ENCODE measurements around the gene TMEM41B. TPM values are rescaled to one million over a fixed set of nuclear protein-coding genes. Genes with fewer than 3 reads are reported as not detected.

TMEM41B gene
- total RNA-seq, 1 experiment from 2014 or later = 110 TPM

DNA sequence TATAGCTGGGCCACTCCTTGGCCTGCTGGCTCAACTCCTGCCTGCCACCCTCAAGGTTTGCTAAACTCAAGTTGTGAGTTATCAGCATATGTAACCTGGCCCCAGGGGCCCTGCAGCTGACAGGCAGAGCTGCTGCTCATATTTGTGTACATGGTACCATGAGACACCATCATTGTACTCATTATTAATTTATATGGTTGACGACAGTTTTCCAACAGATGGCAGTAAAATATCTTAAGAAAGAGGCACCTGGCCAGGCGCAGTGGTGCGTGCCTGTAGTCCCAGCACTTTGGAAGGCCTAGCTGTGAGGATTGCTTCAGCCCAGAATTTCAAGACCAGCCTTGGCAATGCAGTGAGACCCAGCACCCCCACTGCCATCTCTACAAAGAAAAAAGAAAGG, 37.8 kb downstream of the TMEM41B start:
- no peaks in the 10 kb centered on the region for H3K9me3 ChIP-seq
- no peaks in the 10 kb centered on the region for H3K4me1 ChIP-seq
- H3K9me3 Mint-ChIP-seq (ENCODE audit: unreplicated experiment) = no peaks in the 10 kb centered on the region
- no peaks in the 10 kb centered on the region for H3K4me1 Mint-ChIP-seq (ENCODE audit: low read depth, unreplicated experiment)
- H3K4me3 ChIP-seq (ENCODE audit: low read depth, low read length) = no peak overlapping the region
- peaks cover 36% of the 10 kb centered on the region for H3K36me3 Mint-ChIP-seq (ENCODE audit: insufficient read depth, unreplicated experiment)
- POLR2A ChIA-PET = interaction anchor here (0.5 kb wide), 1 partner anchor 12 kb away, joined by 5 read pairs; the partner anchor contains the start of gene DENND5A
- H3K36me3 ChIP-seq (ENCODE audit: control insufficient read depth, insufficient read depth, low read length) = no peaks in the 10 kb centered on the region
- no peaks in the 10 kb centered on the region for H3K27me3 ChIP-seq (replicated peaks; ENCODE audit: control insufficient read depth, insufficient read depth, low read length)
- H3K4me3 Mint-ChIP-seq (ENCODE audit: unreplicated experiment) = no peak overlapping the region
- DNase-seq = peak in 1 of 2 experiments; percentile 27
- no TSS peak for BruUV-seq (replicated peaks)
- intact Hi-C loops (cut with micrococcal nuclease; ENCODE audit: unreplicated experiment) = loop anchor here (5.0 kb wide), 2 partner anchors 36 to 231 kb away; partner anchors contain the start of gene TMEM41B
- CTCF ChIA-PET = interaction anchor here (1.2 kb wide), 2 partner anchors 136 to 231 kb away, joined by 4 to 12 read pairs; no protein-coding TSS in a partner anchor
- H3K27me3 Mint-ChIP-seq (ENCODE audit: insufficient read depth, unreplicated experiment) = no peaks in the 10 kb centered on the region
- peak in 1 of 2 experiments; percentile 10 for TF ChIP-seq CTCF (IDR thresholded peaks at IDR 0.05; ENCODE audit: insufficient read depth in 1 of 2, low read depth in 1 of 2, low read length in 1 of 2, severe bottlenecking in 1 of 2, unreplicated experiment in 1 of 2)
- H3K27ac Mint-ChIP-seq (ENCODE audit: unreplicated experiment) = no peak overlapping the region

GRCh38 chr11:9274499-9275258, 39.7 kb downstream of the TMEM41B start:
- H3K27me3 Mint-ChIP-seq (ENCODE audit: insufficient read depth, unreplicated experiment) = no peaks in the 10 kb centered on the region
- no peak for TF ChIP-seq CTCF (IDR thresholded peaks at IDR 0.05; ENCODE audit: insufficient read depth in 1 of 2, low read depth in 1 of 2, low read length in 1 of 2, severe bottlenecking in 1 of 2, unreplicated experiment in 1 of 2)
- Histone ChIP-seq H3K4me3 (ENCODE audit: low read depth, low read length) (no peak overlapping the region), H3K27me3 (replicated peaks; ENCODE audit: control insufficient read depth, insufficient read depth, low read length) (no peaks in the 10 kb centered on the region), H3K4me1 (peaks cover 4% of the 10 kb centered on the region; the same call in 1 of the 2 replicates), H3K9me3 (no peaks in the 10 kb centered on the region), H3K36me3 (ENCODE audit: control insufficient read depth, insufficient read depth, low read length) (no peaks in the 10 kb centered on the region)
- H3K27ac Mint-ChIP-seq (ENCODE audit: unreplicated experiment) = no peak overlapping the region
- no peaks in the 10 kb centered on the region for H3K9me3 Mint-ChIP-seq (ENCODE audit: unreplicated experiment)
- intact Hi-C loops (cut with micrococcal nuclease; ENCODE audit: unreplicated experiment) = loop anchor here (5.0 kb wide), 2 partner anchors 38 to 233 kb away; partner anchors contain the start of gene TMEM41B
- no peak overlapping the region for H3K4me3 Mint-ChIP-seq (ENCODE audit: unreplicated experiment)
- CTCF ChIA-PET = interaction anchor here (0.7 kb wide), 1 partner anchor 115 kb away, joined by 4 read pairs; no protein-coding TSS in a partner anchor
- POLR2A ChIA-PET = interaction anchor here (1.0 kb wide), 1 partner anchor 10 kb away, joined by 8 read pairs; the partner anchor contains the start of gene DENND5A
- H3K36me3 Mint-ChIP-seq (ENCODE audit: insufficient read depth, unreplicated experiment) = peaks cover 26% of the 10 kb centered on the region
- BruUV-seq (replicated peaks) = TSS peak; percentile 22
- H3K4me1 Mint-ChIP-seq (ENCODE audit: low read depth, unreplicated experiment) = peaks cover 4% of the 10 kb centered on the region
- no peak for DNase-seq

DNA sequence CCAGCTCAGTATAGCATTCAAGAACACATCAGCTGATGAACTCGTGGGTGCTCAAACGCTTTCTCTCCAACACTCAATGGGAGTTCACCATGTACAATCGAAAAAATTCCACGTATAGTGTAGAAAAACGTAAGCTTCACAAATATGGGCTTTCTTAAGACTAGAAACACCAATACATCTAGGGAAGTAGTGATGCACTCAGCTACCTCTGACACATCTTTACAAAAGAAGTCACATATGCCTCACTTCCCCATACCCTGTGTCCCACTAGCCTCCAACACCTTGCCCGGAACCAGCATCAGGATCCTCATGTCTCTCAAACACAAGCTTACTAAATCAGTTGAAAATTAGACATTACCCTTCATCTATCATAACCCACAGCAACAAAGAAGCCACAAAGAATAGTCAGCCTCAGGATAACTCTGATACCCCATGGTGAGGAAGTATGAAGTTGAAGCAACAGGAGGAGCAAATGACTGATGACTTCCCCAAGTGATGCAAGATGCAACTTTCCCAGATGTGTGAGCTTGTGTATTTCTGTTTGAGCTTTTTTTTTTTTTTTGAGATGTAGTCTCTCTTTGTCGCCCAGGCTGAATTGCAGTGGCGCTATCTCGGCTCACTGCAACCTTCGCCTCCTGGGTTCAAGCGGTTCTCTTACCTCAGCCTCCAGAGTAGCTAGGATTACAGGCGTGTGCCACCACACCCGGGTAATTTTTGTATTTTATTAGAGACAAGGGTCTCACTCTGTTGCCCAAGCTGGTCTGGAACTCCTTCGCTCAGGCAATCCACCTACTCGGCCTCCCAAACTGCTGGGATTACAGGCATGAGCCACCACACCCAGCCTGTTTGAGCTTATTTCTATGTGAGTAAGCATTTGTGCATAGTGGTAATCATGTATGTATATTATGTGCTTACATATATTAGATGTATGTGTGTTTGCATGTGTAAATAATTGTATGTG, 40.7 kb downstream of the TMEM41B start:
- ChIA-PET CTCF (interaction anchor here (0.7 to 1.3 kb wide), 2 partner anchors 114 to 233 kb away, joined by 4 read pairs; no protein-coding TSS in a partner anchor), POLR2A (interaction anchor here (1.0 kb wide), 1 partner anchor 8 kb away, joined by 5 read pairs; no protein-coding TSS in a partner anchor)
- Mint-ChIP-seq H3K27me3 (ENCODE audit: insufficient read depth, unreplicated experiment) (no peaks in the 10 kb centered on the region), H3K36me3 (ENCODE audit: insufficient read depth, unreplicated experiment) (peaks cover 20% of the 10 kb centered on the region), H3K4me3 (ENCODE audit: unreplicated experiment) (no peak overlapping the region), H3K4me1 (ENCODE audit: low read depth, unreplicated experiment) (peaks cover 10% of the 10 kb centered on the region), H3K9me3 (ENCODE audit: unreplicated experiment) (no peaks in the 10 kb centered on the region), H3K27ac (ENCODE audit: unreplicated experiment) (no peak overlapping the region)
- BruUV-seq (replicated peaks) = TSS peak; percentile 10
- no peak for TF ChIP-seq CTCF (IDR thresholded peaks at IDR 0.05; ENCODE audit: insufficient read depth in 1 of 2, low read depth in 1 of 2, low read length in 1 of 2, severe bottlenecking in 1 of 2, unreplicated experiment in 1 of 2)
- Histone ChIP-seq H3K4me3 (ENCODE audit: low read depth, low read length) (no peak overlapping the region), H3K36me3 (ENCODE audit: control insufficient read depth, insufficient read depth, low read length) (no peaks in the 10 kb centered on the region), H3K27me3 (replicated peaks; ENCODE audit: control insufficient read depth, insufficient read depth, low read length) (no peaks in the 10 kb centered on the region), H3K9me3 (no peaks in the 10 kb centered on the region), H3K4me1 (peaks cover 7% of the 10 kb centered on the region; the same call in 1 of the 2 replicates)
- intact Hi-C loops (cut with micrococcal nuclease; ENCODE audit: unreplicated experiment) = no loop called here
- no peak for DNase-seq
